MM.1S (cell line): ENCODE data around the gene LY86.

ENCODE experiments used
- DNase-seq: peaks from one replicate; pipeline ENCODE4 v3.0.0-alpha.2; 2015
- H2AFZ ChIP-seq: fragments of 300-600 bp; sonication (generic); 2 replicates; pipeline ENCODE4 v1.6.0; 2016; ENCODE audit warnings: antibody characterized with exemption, low read length
- H3F3A ChIP-seq: fragments of 300-600 bp; sonication (generic); 2 replicates; pipeline ENCODE4 v1.6.1; 2016; ENCODE audit warnings: mild to moderate bottlenecking, antibody characterized with exemption, low read length, moderate library complexity, mixed read lengths; ENCODE audit not compliant: insufficient read depth
- H3K27ac ChIP-seq: fragments of 300-600 bp; sonication (generic); 2 replicates; pipeline ENCODE4 v1.5.1; 2016; ENCODE audit warnings: mild to moderate bottlenecking, low read length
- H3K27me3 ChIP-seq: fragments of 300-600 bp; sonication (generic); replicated peaks from 2 replicates; pipeline ENCODE4 v1.6.0; 2016; ENCODE audit warnings: low read length; ENCODE audit not compliant: insufficient read depth
- H3K36me3 ChIP-seq: fragments of 300-600 bp; sonication (generic); replicated peaks from 2 replicates; pipeline ENCODE4 v1.6.1; 2016; ENCODE audit warnings: mild to moderate bottlenecking, low read length, mixed read lengths; ENCODE audit not compliant: insufficient read depth
- H3K4me1 ChIP-seq: fragments of 300-600 bp; sonication (generic); 2 replicates; pipeline ENCODE4 v1.6.1; 2016; ENCODE audit warnings: low read length, mixed read lengths
- H3K4me2 ChIP-seq: fragments of 300-600 bp; sonication (generic); 2 replicates; pipeline ENCODE4 v1.6.0; 2016; ENCODE audit warnings: low read depth, low read length
- H3K4me3 ChIP-seq: fragments of 300-600 bp; sonication (generic); 2 replicates; pipeline ENCODE4 v1.5.1; 2016; ENCODE audit warnings: low read length, mixed read lengths
- H3K79me2 ChIP-seq: fragments of 300-600 bp; sonication (generic); 2 replicates; pipeline ENCODE4 v1.6.1; 2016; ENCODE audit warnings: mixed run types, low read length, mixed read lengths
- H3K9ac ChIP-seq: fragments of 300-600 bp; sonication (generic); 2 replicates; pipeline ENCODE4 v1.6.1; 2016; ENCODE audit warnings: low read length, mixed read lengths
- H3K9me2 ChIP-seq: fragments of 300-600 bp; sonication (generic); replicated peaks from 2 replicates; pipeline ENCODE4 v1.6.1; 2016; ENCODE audit warnings: mild to moderate bottlenecking, low read length, mixed read lengths; ENCODE audit not compliant: insufficient read depth
- H3K9me3 ChIP-seq: fragments of 300-600 bp; sonication (generic); replicated peaks from 2 replicates; pipeline ENCODE4 v1.6.1; 2016; ENCODE audit warnings: mild to moderate bottlenecking, low read length, mixed read lengths; ENCODE audit not compliant: insufficient read depth
- H4K20me1 ChIP-seq: fragments of 300-600 bp; sonication (generic); 2 replicates; pipeline ENCODE4 v1.6.1; 2016; ENCODE audit warnings: mild to moderate bottlenecking, low read length, moderate library complexity, mixed read lengths; ENCODE audit not compliant: insufficient read depth
- EZH2 ChIP-seq: fragments of 300-600 bp; sonication (generic); optimal IDR thresholded peaks from 2 replicates; pipeline ENCODE3; 2017; ENCODE audit warnings: low read depth, mild to moderate bottlenecking, antibody characterized with exemption, low read length, mixed read lengths
- EZH2phosphoT487 ChIP-seq: fragments of 300-600 bp; sonication (generic); IDR thresholded peaks from 2 replicates; pipeline ENCODE4 v1.6.1; 2018; ENCODE audit warnings: antibody characterized with exemption, low read length
- TF ChIP-seq, protein P1 (sequence below): fragments of 300-600 bp; sonication (generic); IDR thresholded peaks from 2 replicates; pipeline ENCODE4 v1.5.1; 2016; ENCODE audit warnings: antibody characterized with exemption, low read length, mixed read lengths

The LY86 gene

DNA sequence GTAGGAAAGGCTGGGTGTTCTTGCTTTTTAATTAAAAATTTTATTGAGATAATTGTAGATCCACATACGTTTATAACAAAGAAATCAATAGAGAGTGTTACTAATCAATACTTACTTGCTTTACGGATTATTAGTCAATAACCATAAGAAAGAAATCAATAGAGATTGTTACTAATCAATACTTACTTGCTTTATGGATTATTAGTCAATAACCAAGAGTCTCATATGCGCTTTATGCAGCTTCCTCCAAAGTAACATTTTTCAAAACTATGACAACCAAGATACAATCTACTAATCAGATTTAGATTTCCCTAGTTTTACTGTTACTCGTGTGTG lies 31.0 kb upstream of the LY86 start:
- no peaks in the 10 kb centered on the region for H3F3A ChIP-seq
- no peak overlapping the region for H3K27ac ChIP-seq
- DNase-seq: no peak
- H3K4me3 ChIP-seq: no peak overlapping the region
- H3K9ac ChIP-seq: no peak overlapping the region
- no peaks in the 10 kb centered on the region for H3K9me2 ChIP-seq
- no peak for TF ChIP-seq EZH2phosphoT487
- TF ChIP-seq, protein P1, sequence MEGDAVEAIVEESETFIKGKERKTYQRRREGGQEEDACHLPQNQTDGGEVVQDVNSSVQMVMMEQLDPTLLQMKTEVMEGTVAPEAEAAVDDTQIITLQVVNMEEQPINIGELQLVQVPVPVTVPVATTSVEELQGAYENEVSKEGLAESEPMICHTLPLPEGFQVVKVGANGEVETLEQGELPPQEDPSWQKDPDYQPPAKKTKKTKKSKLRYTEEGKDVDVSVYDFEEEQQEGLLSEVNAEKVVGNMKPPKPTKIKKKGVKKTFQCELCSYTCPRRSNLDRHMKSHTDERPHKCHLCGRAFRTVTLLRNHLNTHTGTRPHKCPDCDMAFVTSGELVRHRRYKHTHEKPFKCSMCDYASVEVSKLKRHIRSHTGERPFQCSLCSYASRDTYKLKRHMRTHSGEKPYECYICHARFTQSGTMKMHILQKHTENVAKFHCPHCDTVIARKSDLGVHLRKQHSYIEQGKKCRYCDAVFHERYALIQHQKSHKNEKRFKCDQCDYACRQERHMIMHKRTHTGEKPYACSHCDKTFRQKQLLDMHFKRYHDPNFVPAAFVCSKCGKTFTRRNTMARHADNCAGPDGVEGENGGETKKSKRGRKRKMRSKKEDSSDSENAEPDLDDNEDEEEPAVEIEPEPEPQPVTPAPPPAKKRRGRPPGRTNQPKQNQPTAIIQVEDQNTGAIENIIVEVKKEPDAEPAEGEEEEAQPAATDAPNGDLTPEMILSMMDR: no peak
- H2AFZ ChIP-seq: no peak overlapping the region
- H3K4me2 ChIP-seq: no peak overlapping the region
- H3K4me1 ChIP-seq: no peaks in the 10 kb centered on the region
- no peaks in the 10 kb centered on the region for H3K36me3 ChIP-seq
- H3K27me3 ChIP-seq: no peaks in the 10 kb centered on the region
- no peaks in the 10 kb centered on the region for H3K9me3 ChIP-seq
- no peaks in the 10 kb centered on the region for H3K79me2 ChIP-seq
- no peaks in the 10 kb centered on the region for H4K20me1 ChIP-seq

DNA sequence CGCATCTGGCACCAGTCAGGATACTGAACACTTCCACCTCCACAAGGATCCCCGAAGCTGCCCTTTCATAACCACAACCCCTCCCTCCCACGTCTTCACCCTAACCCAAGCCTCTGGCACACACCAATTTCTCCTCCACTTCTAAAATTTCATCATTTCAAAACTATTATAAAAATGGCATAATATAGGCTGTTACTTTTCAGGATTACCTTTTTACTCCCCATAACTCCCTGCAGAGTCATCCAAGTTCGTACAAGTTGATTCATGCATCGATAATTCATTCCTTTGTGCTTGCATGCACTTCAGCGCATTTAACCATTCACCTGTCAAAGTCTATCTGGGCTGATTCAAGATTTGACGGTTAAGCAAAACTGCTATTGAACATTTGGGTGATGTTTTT lies 30.6 kb upstream of the LY86 start:
- H3K27ac ChIP-seq: no peak overlapping the region
- no peaks in the 10 kb centered on the region for H3K9me3 ChIP-seq
- no peaks in the 10 kb centered on the region for H3K4me1 ChIP-seq
- no peak overlapping the region for H3K4me2 ChIP-seq
- no peaks in the 10 kb centered on the region for H3K79me2 ChIP-seq
- H3K4me3 ChIP-seq: no peak overlapping the region
- no peaks in the 10 kb centered on the region for H3K9me2 ChIP-seq
- no peaks in the 10 kb centered on the region for H3F3A ChIP-seq
- no peak overlapping the region for H3K9ac ChIP-seq
- H4K20me1 ChIP-seq: no peaks in the 10 kb centered on the region
- no peak for DNase-seq
- TF ChIP-seq, protein P1: no peak
- TF ChIP-seq EZH2: no peak
- TF ChIP-seq EZH2phosphoT487: no peak
- H2AFZ ChIP-seq: no peak overlapping the region
- H3K36me3 ChIP-seq: no peaks in the 10 kb centered on the region
- no peaks in the 10 kb centered on the region for H3K27me3 ChIP-seq

DNA sequence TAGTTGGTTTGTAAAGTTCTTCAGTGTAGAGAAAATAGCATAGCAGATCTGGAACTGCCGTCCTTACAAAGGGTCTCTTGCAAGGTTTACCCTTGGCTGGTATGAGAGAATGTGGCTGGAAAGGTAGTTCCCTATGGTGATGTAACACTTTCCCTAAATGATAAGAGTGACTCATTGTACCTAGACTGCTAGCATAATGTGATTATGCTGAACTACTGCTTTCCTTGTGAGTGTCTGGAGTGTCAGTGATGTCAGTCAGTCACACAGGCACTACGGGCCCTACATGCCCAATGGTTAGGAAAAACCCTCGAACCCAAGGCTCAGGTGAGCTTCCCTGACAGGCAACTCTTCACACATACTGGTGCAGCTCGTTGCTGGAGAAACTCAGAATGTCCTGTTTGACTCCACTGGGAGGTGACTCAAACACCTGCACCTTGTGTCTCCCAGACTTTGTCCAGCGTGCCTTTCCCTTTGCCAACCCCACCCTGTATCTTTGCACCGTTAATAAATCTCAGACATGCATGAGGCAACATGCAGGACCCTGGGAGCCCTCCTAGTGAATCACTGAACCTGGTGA lies 28.4 kb upstream of the LY86 start:
- TF ChIP-seq EZH2: no peak
- TF ChIP-seq, protein P1: no peak
- no peak for TF ChIP-seq EZH2phosphoT487
- H3K9me3 ChIP-seq: no peaks in the 10 kb centered on the region
- H3K36me3 ChIP-seq: no peaks in the 10 kb centered on the region
- H3F3A ChIP-seq: no peaks in the 10 kb centered on the region
- H3K9ac ChIP-seq: no peak overlapping the region
- no peak overlapping the region for H2AFZ ChIP-seq
- H4K20me1 ChIP-seq: no peaks in the 10 kb centered on the region
- DNase-seq: no peak
- H3K4me1 ChIP-seq: peaks cover 11% of the 10 kb centered on the region
- H3K4me3 ChIP-seq: no peak overlapping the region
- H3K9me2 ChIP-seq: no peaks in the 10 kb centered on the region
- no peaks in the 10 kb centered on the region for H3K79me2 ChIP-seq
- no peak overlapping the region for H3K27ac ChIP-seq
- no peak overlapping the region for H3K4me2 ChIP-seq
- H3K27me3 ChIP-seq: no peaks in the 10 kb centered on the region
